HG03521 (cell line): ENCODE data around the gene XYLB.

Experiments
- ATAC-seq: cut with Tn5 transposase; IDR thresholded peaks from one replicate; pipeline ENCODE4 v1.9.1; 2021; ENCODE audit warnings: mild to moderate bottlenecking, moderate library complexity; ENCODE audit not compliant: unreplicated experiment

The XYLB gene

DNA sequence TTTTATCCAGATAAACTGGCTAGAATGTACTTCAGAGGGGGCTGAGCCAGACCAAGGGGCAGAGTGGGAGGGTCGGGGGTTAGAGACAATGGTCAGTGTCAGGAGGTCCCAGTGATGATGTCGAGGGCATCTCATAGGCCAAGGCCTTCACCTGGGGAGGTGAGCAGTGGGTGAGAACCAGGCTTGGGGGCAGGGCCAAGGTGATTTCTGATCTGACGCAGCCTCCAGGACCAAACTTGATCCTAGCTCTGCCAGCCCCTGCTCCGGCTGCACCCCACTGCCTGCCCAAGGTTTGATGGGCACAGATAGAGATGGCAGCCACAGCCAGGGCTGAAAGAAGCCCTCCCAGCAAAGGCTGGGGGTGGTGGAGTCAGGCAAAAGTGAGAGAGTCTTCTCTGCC lies 14.9 kb downstream of the XYLB start:
- no peak for ATAC-seq

DNA sequence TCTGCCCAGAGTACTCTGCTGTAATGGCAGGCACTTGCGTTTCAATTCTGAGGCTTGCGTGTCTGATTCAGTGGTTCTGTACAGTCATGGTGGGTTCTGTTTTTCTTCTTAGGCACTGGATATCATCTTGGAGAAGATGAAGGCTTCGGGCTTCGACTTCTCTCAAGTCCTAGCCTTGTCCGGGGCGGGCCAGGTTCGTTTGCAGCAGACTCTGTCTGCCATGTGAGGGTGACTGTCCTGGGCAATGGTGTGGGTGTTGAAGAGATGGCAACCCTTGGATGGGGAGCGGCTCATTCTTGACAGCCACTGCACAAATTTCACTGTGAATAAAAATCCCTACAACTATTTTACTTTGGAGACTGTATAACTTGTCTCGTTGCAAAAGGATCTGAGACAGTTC lies 16.2 kb downstream of the XYLB start:
- no peak for ATAC-seq

DNA sequence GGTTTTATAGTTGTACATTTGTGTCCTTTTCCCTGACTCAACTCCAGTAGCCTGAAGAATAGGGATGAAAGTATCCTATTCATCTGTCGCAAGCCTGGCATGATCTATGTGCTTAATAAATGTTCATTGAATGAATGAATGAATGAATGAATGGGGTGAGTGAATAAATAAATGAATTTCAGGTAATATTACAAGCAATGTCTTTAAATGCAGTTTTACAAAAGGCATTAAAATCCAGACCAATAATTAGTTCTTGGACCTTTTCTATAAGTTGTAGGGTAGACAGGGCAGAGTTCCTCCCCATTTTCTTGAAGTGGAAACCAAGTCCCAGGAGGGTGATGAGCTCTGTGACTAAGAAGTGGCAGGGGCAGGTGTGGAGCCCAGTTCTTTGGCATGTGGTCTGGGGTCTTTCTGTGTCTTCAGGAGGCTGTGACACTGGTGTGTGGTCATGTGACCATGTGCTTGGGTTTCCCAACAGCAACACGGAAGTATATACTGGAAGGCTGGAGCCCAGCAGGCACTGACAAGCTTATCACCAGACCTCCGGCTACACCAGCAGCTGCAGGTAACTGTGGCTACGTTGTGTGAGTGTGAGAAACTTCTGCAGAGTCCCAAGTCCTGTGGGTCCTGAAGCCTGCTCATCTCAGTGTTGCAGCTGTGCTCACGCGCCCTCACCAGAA lies 18.3 kb downstream of the XYLB start:
- no peak for ATAC-seq

DNA sequence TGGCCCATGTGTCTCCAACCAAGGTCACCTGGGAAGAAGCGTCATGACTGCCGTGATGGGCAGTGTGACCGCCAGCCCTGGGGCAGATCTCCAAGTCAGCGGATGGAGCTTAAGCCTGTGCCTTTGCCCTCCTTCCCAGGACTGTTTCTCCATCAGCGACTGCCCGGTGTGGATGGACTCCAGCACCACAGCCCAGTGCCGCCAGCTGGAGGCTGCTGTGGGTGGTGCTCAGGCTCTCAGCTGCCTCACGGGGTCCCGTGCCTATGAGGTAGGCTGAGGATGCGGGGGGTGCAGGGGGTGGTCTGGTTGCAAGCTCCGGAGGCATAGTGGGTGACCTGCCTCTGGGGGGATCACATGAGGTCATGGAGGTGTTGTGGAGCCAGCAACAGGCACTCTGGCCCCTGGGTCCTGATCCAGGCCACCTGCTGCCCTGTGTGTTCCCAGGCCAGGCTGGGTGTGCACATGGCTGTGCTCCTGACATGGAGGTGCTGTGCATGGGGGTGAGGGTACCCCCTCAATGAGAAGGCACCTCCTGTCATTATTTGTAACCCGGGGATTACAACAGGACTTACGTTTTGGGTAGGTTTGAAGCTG lies 19.0 kb downstream of the XYLB start:
- ATAC-seq = no peak

DNA sequence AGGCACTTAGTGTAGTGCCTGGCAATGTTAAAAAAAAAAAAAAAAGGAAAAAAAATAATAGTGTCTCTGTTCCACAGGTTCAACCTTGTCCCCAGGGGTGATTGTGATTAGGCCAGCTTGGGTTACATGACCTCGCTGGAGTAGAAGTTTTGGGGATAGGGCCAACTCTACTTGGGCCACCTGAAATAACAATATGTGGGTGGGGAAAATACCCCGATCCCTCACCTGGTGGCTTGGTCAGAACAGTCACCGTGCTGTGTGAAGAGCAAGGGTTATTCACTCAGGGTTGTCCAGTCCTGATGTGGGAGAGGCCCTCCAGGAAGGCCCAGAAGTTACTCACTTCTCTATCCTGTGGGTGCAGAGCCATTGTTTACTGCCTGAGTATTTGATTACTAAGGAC lies 19.5 kb downstream of the XYLB start:
- ATAC-seq = no peak

DNA sequence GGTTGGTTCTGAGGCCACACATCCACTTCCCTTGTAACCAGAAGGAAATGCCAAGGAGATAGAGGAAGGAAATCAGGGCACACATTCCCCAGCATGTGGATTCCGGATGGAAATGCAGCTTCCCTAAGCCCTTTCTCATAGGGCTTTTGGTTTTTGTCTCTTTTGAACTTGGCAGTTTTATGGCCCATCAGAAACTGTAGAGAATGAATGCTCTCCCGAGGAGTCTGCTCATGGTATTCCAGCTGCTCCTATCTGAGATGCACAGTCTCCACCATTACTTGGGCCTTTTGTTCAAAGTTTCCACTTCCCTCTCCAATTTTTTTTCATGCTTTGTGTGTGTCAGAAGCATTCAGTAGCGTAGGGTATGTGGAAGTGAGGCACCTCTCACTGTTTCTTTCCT lies 21.2 kb downstream of the XYLB start:
- no peak for ATAC-seq

DNA sequence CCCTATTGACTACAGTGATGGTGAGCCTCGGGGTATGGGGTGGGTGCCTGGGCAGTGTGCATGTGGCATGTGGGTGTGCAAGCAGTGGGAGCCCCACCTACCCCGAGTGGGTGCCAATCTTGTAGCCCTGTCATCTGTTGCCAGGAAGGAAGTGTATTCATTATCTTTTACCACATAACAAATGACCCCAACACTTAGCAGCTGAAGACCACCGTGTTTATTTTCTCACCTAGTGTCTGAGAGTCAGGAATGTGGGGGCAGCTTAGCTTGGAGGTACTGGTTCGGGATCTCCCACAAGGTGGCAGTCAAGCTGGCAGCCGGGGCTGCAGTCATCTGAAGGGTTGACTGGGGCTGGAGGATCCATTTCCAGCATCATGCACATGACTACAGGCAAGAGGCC lies 21.7 kb downstream of the XYLB start:
- ATAC-seq = no peak

DNA sequence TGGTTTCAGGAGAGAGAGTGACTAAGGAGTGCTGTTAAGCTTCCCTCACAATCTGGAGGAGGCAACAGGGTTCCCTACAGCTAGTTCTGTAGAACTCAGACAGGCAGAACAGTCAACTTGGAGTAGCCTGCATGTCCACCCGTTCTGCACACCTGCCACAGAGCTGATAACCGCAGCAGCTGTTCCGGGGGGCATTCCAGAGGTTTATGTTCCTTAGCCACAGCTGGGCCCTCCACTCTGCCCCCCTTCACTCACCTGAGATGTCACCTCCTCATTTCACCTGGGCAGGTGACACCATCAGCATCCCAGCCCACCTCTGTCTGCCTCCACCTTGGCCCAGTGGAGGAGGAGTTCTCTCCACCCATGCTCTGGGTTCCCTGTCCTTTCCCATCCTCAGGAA lies 22.6 kb downstream of the XYLB start:
- no peak for ATAC-seq

DNA sequence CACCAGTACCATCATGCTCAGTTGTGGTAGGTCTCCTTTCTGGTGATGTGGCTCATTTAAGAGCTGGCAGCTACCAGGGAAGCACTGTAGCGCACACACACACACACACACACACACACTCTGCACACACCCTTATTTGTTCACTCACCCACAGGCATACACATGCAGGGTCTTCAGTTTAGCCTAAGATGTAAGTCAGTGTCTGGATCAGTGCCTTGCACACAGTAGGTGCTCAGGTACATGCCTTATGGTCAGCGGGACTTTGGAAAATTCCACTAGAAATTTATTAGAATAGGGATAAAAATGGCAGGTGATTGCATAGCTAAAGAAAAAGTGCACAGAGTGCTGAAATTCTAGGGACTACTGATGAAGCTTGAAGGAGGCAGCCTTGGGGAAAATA lies 23.6 kb downstream of the XYLB start:
- no peak for ATAC-seq

DNA sequence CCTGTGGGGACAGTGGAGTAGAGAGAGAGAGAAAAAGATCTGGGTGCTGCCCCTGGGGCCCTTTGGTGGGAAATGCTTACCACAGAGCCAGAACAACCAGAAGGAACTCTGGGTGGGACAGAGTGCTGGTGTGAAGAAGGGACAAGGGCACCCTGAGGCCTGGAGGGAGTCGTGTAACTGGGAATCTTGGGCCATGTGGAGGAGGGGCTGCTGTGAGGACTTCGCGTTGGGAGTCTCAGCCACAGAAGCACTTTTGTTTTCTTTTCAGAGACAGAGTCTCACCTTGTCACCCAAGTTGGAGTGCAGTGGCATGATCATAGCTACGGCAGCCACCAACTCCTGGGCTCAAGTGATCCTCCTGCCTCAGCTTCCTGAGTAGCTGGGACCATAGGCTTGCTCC lies 24.3 kb downstream of the XYLB start:
- no peak for ATAC-seq

DNA sequence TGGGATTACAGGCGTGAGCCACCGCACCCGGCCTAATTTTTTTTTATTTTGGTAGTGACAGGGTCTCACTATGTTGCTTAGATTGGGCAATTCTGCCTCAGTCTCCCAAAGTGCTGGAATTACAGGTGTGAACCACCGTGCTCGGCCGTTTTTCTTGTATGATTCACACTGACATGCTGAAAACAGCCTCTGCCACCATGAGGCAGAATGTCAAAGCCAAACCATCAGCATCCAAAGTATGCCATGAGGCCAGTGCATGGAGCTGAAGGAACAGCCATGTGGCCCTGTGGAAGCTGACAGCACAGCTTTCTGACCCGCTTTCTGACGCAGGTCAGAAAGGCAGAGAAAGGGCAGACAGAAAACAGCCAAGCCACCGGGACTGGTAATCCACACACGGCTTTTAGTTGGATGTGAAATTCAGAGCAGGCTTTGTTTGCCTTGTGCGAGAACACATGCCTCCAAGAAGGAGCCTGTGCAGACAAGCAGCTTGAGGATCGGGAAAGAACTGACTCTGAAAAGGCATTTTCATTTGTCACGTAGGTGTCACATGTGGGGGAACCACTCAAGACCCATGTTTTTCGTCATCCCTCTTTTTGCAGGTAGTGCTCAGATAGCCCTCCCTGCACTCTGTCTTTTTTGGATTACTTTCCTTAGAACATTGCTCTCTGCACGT lies 25.1 kb downstream of the XYLB start:
- no peak for ATAC-seq

DNA sequence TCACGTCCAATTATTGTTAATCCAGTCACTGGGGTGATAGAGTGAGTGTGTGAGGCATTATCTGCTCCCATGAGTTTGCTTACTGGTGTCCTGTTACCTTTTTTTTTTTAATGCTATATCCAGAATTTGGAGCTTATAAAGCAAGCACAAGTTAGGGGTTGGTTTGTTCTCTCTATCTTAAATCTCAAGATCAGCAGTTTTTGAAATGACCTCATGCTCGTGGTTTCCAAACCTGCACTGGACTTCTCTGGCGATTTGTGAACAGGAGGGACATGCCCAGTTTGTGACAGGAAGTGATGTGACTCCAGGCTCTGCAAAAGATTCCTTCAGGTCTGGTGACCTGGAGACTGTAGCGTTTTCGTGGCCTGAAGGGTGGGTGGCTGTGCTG lies 25.6 kb downstream of the XYLB start:
- no peak for ATAC-seq

DNA sequence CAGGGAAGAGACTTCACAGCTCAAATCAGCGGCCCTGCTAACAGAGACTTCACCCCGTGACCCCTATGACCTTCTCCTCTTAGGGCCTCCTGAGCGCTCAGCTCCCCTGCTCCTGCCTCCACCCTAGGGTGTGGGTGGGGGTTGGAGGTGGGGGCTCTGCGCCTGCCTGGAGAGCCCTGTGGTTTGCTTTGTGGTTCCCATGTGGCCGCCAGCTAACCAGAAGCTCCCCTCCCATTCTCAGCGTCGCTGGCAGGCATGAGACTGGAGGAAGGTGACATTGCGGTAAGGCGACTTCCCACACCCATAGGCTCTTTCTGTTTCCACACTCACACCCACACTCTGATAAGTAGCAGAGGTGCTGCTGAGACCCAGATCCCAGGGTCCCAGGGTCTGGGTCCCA lies 27.6 kb downstream of the XYLB start:
- no peak for ATAC-seq

DNA sequence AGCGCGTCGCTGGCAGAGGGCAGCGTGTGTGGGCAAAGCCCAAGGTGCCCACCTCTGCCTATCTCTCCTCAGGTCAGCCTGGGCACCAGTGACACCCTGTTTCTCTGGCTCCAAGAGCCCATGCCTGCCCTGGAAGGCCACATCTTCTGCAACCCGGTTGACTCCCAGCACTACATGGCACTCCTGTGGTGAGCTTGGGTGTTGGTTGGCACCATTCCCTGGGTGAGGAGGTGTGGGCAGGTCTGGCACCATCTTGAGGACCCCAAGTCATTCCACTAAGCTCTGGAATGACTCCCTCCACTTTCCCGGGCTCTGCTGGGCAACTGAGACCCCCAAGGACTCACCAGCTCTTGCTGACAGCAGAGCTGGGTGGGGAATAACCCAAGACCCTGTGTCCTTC lies 28.5 kb downstream of the XYLB start:
- no peak for ATAC-seq

DNA sequence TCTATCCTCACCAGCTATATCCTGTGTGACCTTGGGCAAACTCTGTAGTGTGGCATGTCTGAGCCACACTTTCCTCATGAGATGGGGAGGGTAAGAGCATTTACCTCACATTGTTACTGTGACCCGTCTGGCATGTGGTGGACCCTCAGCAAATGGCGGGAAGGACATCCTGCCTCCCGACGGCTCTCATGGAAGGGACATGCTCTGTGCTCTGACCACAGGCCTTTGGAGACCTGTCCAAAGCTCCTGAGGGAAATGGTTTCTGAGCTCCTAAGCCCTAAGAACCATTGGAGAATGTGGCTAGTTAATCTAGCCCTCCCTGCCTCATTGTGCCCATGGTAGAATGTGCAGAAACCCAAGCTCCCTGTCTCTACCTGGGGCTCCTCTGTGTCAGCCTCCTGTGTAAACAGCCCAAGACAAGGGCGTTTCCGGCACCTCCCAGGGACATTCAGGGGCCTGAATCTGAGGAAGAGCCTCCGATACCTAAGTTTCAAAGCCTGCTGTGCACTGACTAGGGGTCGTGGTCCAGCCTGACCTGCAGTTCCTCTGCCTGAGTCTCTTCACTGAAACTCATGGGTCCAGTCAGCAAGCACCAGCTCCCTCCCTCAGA lies 29.0 kb downstream of the XYLB start:
- no peak for ATAC-seq

DNA sequence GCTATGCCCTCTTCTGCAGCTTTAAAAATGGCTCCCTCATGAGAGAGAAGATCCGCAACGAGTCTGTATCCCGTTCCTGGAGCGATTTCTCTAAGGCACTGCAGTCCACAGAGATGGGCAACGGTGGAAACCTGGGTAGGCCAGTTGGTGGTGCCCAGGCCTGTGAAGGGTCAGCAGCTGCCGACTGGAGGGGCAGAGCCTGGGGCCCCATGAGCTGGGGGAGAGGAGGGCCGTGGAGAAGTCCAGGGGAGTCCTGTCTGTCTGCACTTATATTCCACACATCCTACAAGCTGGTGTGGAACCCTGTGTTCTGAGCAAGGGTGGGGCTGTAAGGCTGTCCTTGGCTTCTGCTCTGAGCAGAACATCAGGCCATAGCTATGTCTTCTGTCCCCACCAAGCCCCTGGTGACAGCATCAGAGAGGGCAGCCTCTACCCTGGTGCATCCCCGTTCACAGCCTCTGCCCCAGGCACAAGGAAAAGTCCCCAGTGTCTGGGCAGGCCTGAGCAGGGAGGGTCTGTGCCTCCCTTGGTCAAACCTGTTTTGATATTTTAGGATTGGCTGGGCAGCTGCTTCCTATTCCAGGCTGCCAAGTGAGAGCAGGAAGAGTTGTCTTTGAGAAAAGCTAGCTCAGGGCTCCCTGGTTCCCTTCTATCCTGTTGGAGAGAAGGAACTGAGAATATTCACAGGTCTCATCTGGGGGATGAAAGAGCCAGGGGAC lies 29.7 kb downstream of the XYLB start:
- ATAC-seq = no peak

DNA sequence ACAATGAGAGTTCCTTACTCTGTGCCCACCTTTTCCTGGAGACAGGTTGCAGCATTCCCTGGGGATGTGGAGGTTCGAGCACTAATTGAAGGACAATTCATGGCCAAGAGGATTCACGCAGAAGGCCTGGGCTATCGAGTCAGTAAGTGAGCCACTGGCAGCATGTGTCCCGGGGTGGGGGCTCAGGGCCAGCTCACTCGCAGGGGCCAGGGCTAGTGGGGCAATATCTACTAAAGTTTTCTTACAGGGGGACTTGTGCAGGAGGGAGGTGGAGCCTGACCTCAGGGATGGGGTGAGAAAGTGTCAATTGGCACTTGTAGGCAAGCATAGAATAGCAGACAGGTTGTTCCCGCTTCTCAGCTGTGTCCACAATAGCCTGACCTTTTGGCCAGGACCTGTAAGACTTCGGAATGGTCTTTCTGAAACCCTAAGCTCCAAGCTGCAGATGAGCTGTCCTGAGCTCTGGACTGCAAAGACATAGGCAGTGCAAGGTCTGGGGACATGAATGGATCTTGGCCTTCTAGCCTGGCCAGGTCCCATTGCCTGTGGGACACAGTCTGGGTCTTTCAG lies 32.7 kb downstream of the XYLB start:
- no peak for ATAC-seq

DNA sequence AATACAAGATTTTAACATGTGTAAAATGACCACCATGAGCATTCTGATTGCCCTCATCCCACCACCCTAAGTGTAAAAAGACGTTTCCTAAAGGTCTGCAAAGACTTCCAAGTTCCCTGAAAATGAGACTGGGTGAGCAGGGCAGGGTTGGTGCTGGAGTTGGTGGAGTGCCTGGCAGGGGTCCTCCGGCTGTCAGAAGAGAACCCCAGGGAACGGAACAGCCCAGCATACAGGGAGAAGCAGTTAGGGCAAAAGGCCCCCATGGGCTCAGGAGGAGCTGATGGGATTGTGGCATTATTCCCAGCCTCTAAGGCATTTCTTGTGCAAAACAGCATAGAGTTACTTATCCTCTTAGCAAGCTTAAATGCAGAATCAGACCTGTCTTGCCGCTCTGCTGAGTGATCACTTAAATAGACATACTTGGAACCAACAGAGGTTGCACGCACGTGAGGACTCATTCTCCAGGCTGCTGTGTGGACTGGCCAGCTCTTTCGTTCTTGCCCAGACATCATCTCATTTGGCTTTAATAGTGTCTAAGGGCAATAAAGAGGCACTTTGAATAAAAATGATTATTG lies 36.0 kb downstream of the XYLB start:
- ATAC-seq = no peak

DNA sequence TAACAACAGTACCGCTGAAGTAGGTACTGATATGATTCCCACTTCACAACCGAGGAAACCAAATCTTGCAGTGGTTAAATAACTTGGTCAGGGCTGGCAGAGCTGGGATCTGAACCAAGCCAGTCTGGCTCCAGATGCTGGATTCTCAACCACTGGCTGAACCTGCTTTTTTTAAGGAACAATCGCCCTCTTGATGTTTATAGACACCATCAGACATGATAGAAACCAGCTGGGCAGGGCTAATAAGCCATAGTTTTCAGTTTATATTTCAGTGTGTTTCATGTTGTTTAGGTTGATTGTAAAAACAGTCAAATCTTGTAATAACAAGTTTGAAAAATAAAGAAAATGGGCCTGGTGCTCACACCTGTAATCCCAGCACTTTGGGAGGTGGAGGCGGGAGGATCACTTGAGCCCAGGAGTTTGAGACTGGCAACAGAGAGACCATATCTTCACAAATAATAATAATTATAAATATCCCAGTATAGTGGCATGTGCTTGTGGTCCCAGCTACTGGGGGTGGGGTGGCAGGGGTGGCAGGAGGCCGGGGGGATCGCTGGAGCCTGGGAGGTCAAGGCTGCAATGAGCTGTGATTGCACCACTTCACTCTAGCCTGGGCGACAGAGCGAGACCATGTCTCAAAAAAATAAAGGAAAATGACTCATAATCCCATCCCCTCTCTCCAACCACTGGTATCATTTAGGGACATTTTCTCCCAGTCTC lies 36.7 kb downstream of the XYLB start:
- no peak for ATAC-seq
